ENCODE results near the gene CUEDC2.

Gene CUEDC2

DNA sequence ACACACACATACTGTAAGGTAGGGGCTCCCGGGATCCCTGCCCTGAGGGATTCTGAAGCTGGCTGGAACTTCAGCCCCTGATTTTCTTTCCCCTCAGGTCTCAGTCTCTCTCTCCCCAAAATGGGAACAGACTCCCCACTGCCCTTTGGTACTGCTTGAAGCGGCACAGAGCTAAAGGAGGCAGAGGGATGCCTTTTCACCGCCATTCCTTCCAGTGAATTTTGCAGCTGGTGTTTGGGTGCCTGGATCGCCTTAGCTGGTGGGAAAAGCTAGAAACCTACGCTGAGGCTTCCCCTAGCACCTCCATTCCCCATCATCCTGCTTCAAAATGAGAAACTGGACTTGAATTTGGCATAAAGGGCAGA is 2.7 kb upstream of the CUEDC2 start:
- TF ChIP-seq ZNF747 (tag by site-specific recombination; IDR thresholded peaks at IDR 0.05): no peak
- TF ChIP-seq ZNF404 (tag by site-specific recombination; IDR thresholded peaks at IDR 0.05): no peak
- no peak for TF ChIP-seq ZNF184 (tag by site-specific recombination; IDR thresholded peaks at IDR 0.05)
- no peak for TF ChIP-seq ELK4 (IDR thresholded peaks at IDR 0.05; ENCODE audit: borderline replicate concordance, low read depth, low read length)
- no peak for TF ChIP-seq ZNF433 (tag by site-specific recombination; IDR thresholded peaks at IDR 0.05; ENCODE audit: low read depth)
- TF ChIP-seq ZEB2 (tag by site-specific recombination; IDR thresholded peaks at IDR 0.05): no peak
- TF ChIP-seq ZNF426 (tag by site-specific recombination; IDR thresholded peaks at IDR 0.05): no peak
- no peak for TF ChIP-seq ZNF366 (tag by site-specific recombination; conservative IDR thresholded peaks at IDR 0.05)
- no peak for TF ChIP-seq ZSCAN5A (tag by site-specific recombination; IDR thresholded peaks at IDR 0.05)
- TF ChIP-seq BCL11A (tag by site-specific recombination; IDR thresholded peaks at IDR 0.05; ENCODE audit: low read depth): no peak
- no peak for TF ChIP-seq MYNN (tag by site-specific recombination; IDR thresholded peaks at IDR 0.05; ENCODE audit: borderline replicate concordance)
- TF ChIP-seq KLF10 (tag by site-specific recombination; IDR thresholded peaks at IDR 0.05): no peak
- TF ChIP-seq ZNF624 (tag by site-specific recombination; IDR thresholded peaks at IDR 0.05): no peak
- TF ChIP-seq GFI1B (tag by site-specific recombination; IDR thresholded peaks at IDR 0.05): no peak
- H3K4me1 ChIP-seq (ENCODE audit: control insufficient read depth, insufficient read depth, low read length): 0 out of 2 replicates have a peak, but pooled peaks cover 3% of the 10 kb centered on the region
- H3K4me3 ChIP-seq (ENCODE audit: low read depth, low read length): no peak overlapping the region
- H3K27ac ChIP-seq (ENCODE audit: extremely low read depth, low read depth, low read length): no peak overlapping the region
- no peaks in the 10 kb centered on the region for H3K9me3 ChIP-seq (ENCODE audit: control insufficient read depth, insufficient read depth, low read depth, low read length)
- ChIA-PET CTCF (interaction anchor here (0.6 to 3.7 kb wide), 3 partner anchors 12 to 33 kb away, joined by 4 to 14 read pairs (median 5); no protein-coding TSS in a partner anchor), POLR2A (interaction anchor here (0.6 to 2.9 kb wide), 3 partner anchors 14 to 205 kb away, joined by 3 to 17 read pairs (median 3); partner anchors contain the start of gene C10orf95)
- peaks cover 0 to 4% of the 10 kb centered on the region in 2 experiments; a peak in 1 of 3 replicates for H3K36me3 ChIP-seq (ENCODE audit: control insufficient read depth in 2 of 2, insufficient read depth in 1 of 2, low read length in 2 of 2)

DNA sequence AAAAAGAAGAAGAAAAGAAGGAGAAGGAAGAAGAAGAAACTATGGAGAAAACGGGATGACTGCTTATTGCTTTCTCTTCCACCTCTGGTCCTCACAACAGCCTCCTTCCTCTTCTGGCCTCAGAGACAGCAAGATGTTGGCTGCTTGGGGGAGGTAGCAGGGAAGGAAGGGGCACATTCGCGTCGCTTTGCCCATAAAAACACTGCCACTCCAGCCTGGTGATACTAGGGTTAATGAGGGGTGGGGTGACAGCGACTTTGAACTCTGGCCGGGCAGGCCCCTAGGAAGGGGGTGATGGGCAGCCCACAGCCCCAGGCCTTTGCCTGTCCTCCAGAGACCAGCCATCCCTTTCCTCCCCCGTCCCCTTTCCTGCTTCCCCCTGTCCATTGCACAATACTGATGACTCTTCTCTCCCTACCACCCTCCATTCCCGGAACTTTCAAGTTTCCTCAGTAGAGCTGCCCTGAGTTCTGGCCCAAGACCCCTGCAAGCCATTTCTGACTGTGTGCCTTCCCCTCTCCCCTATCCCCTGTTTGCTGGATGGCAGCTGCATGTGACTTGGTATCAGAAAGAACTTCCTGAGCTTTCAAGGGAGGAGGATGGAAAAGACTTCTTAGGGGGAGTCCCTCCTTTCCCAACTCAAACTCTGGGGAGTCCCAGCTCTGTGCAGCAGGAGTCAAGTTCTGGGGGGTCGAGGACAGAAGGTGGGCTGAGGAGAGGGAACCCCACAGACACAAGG is 2.2 kb upstream of the CUEDC2 start:
- peaks cover 3% of the 10 kb centered on the region; the same call in 1 of the 2 replicates for H3K4me1 ChIP-seq (ENCODE audit: control insufficient read depth, insufficient read depth, low read length)
- POLR2A ChIA-PET: interaction anchor here (1.0 to 2.9 kb wide), 2 partner anchors 17 to 204 kb away, joined by 3 to 17 read pairs; partner anchors contain the start of gene C10orf95
- TF ChIP-seq PRDM1 (tag by site-specific recombination; IDR thresholded peaks at IDR 0.05) (peak; percentile 39; the same call in 1 of the 2 replicates), KLF16 (tag by site-specific recombination; IDR thresholded peaks at IDR 0.05) (no peak), EGR2 (tag by site-specific recombination; IDR thresholded peaks at IDR 0.05; ENCODE audit: low read depth) (peak; percentile 50), ZNF664 (tag by site-specific recombination; IDR thresholded peaks at IDR 0.05) (no peak), ZNF362 (tag by site-specific recombination; IDR thresholded peaks at IDR 0.05) (peak; percentile 66; the same call in 1 of the 2 replicates), ZNF398 (tag by site-specific recombination; IDR thresholded peaks at IDR 0.05) (peak; percentile 50), ZFHX2 (tag by site-specific recombination; conservative IDR thresholded peaks at IDR 0.05) (0 out of 2 replicates have a peak, but pooled peaks have one; percentile 43), PRDM10 (tag by site-specific recombination; IDR thresholded peaks at IDR 0.05) (peak; percentile 89)

More for the DNA sequence above, 2.2 kb upstream of the CUEDC2 start:
- H3K4me3 ChIP-seq (ENCODE audit: low read depth, low read length): no peak overlapping the region
- no peak overlapping the region for H3K27ac ChIP-seq (ENCODE audit: extremely low read depth, low read depth, low read length)
- CTCF ChIA-PET: interaction anchor here (0.8 to 3.7 kb wide), 2 partner anchors 11 to 27 kb away, joined by 4 to 14 read pairs; no protein-coding TSS in a partner anchor
- peaks cover 0 to 4% of the 10 kb centered on the region in 2 experiments; a peak in 1 of 3 replicates for H3K36me3 ChIP-seq (ENCODE audit: control insufficient read depth in 2 of 2, insufficient read depth in 1 of 2, low read length in 2 of 2)
- H3K9me3 ChIP-seq (ENCODE audit: control insufficient read depth, insufficient read depth, low read depth, low read length): no peaks in the 10 kb centered on the region
